ENCODE measurements around the gene MRAS. TPM values are rescaled to one million over a fixed set of nuclear protein-coding genes. Genes with fewer than 3 reads are reported as not detected.
A peak's percentile ranks its signal among the peaks of the same experiment; 100 is the strongest.

Gene MRAS
- total RNA-seq, 1 donor from 2014 or later: 55.4 TPM

- Mint-ChIP-seq H3K36me3 (ENCODE audit: low read depth, unreplicated experiment) (no peaks in the 10 kb centered on the region), H3K9me3 (ENCODE audit: unreplicated experiment) (no peaks in the 10 kb centered on the region), H3K27me3 (ENCODE audit: low read depth, unreplicated experiment) (peaks cover 5% of the 10 kb centered on the region), H3K27ac (ENCODE audit: unreplicated experiment) (no peak overlapping the region), H3K4me1 (ENCODE audit: low read depth, unreplicated experiment) (peaks cover 8% of the 10 kb centered on the region), H3K4me3 (ENCODE audit: unreplicated experiment) (peak overlapping the region; percentile 88)
- H3K4me1 ChIP-seq (ENCODE audit: insufficient read depth, low read length): peaks cover 7% of the 10 kb centered on the region
- peak overlapping the region; percentile 71 for H3K4me3 ChIP-seq (ENCODE audit: insufficient read depth, low read depth, low read length)
- H3K4me2 ChIP-seq (ENCODE audit: low read length): peak overlapping the region; percentile 95
- no peaks in the 10 kb centered on the region for H3K36me3 ChIP-seq (ENCODE audit: insufficient read depth, low read length)
- H2AFZ ChIP-seq (ENCODE audit: low read depth, low read length): peak overlapping the region; percentile 89
- no peak overlapping the region for H3K9ac ChIP-seq (ENCODE audit: low read length)
- H3K27ac ChIP-seq (ENCODE audit: low read depth, low read length): no peak overlapping the region
- no peaks in the 10 kb centered on the region for H4K20me1 ChIP-seq (ENCODE audit: insufficient read depth, low read length)
- peaks cover 5% of the 10 kb centered on the region for H3K27me3 ChIP-seq (ENCODE audit: insufficient read depth, low read length)
- DNase-seq (ENCODE audit: low read depth) (no peak), FAIRE-seq (no peak)
- no peaks in the 10 kb centered on the region for H3K79me2 ChIP-seq (ENCODE audit: insufficient read depth, low read length)
- H3K9me3 ChIP-seq (ENCODE audit: insufficient read depth, low read depth, low read length): no peaks in the 10 kb centered on the region
- TF ChIP-seq EZH2 (IDR thresholded peaks at IDR 0.05; ENCODE audit: insufficient read depth, low read length): no peak
- TF ChIP-seq, protein P1, sequence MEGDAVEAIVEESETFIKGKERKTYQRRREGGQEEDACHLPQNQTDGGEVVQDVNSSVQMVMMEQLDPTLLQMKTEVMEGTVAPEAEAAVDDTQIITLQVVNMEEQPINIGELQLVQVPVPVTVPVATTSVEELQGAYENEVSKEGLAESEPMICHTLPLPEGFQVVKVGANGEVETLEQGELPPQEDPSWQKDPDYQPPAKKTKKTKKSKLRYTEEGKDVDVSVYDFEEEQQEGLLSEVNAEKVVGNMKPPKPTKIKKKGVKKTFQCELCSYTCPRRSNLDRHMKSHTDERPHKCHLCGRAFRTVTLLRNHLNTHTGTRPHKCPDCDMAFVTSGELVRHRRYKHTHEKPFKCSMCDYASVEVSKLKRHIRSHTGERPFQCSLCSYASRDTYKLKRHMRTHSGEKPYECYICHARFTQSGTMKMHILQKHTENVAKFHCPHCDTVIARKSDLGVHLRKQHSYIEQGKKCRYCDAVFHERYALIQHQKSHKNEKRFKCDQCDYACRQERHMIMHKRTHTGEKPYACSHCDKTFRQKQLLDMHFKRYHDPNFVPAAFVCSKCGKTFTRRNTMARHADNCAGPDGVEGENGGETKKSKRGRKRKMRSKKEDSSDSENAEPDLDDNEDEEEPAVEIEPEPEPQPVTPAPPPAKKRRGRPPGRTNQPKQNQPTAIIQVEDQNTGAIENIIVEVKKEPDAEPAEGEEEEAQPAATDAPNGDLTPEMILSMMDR (IDR thresholded peaks at IDR 0.05; ENCODE audit: insufficient read depth, low read depth, low read length): no peak
These were observed 18.4 kb upstream of the MRAS start for GRCh38 chr3:138329984-138330293.

GRCh38 chr3:138331143-138331894, 17.1 kb upstream of the MRAS start:
- DNase-seq (ENCODE audit: low read depth): no peak
- no peak overlapping the region for H3K27ac Mint-ChIP-seq (ENCODE audit: unreplicated experiment)
- H3K4me3 ChIP-seq (ENCODE audit: insufficient read depth, low read depth, low read length): no peak overlapping the region
- H4K20me1 ChIP-seq (ENCODE audit: insufficient read depth, low read length): no peaks in the 10 kb centered on the region
- TF ChIP-seq, protein P1 (IDR thresholded peaks at IDR 0.05; ENCODE audit: insufficient read depth, low read depth, low read length): peak; percentile 19
- no peak for TF ChIP-seq EZH2 (IDR thresholded peaks at IDR 0.05; ENCODE audit: insufficient read depth, low read length)
- H3K9me3 ChIP-seq (ENCODE audit: insufficient read depth, low read depth, low read length): no peaks in the 10 kb centered on the region
- peaks cover 7% of the 10 kb centered on the region for H3K4me1 Mint-ChIP-seq (ENCODE audit: low read depth, unreplicated experiment)
- no peak overlapping the region for H3K4me2 ChIP-seq (ENCODE audit: low read length)
- no peak for FAIRE-seq
- H3K27me3 Mint-ChIP-seq (ENCODE audit: low read depth, unreplicated experiment): peaks cover 9% of the 10 kb centered on the region
- no peaks in the 10 kb centered on the region for H3K36me3 ChIP-seq (ENCODE audit: insufficient read depth, low read length)
- no peak overlapping the region for H3K27ac ChIP-seq (ENCODE audit: low read depth, low read length)
- no peak overlapping the region for H3K9ac ChIP-seq (ENCODE audit: low read length)
- no peak overlapping the region for H2AFZ ChIP-seq (ENCODE audit: low read depth, low read length)
- H3K4me3 Mint-ChIP-seq (ENCODE audit: unreplicated experiment): no peak overlapping the region
- peaks cover 7% of the 10 kb centered on the region for H3K4me1 ChIP-seq (ENCODE audit: insufficient read depth, low read length)
- H3K27me3 ChIP-seq (ENCODE audit: insufficient read depth, low read length): peaks cover 12% of the 10 kb centered on the region
- no peaks in the 10 kb centered on the region for H3K9me3 Mint-ChIP-seq (ENCODE audit: unreplicated experiment)
- H3K36me3 Mint-ChIP-seq (ENCODE audit: low read depth, unreplicated experiment): no peaks in the 10 kb centered on the region
- no peaks in the 10 kb centered on the region for H3K79me2 ChIP-seq (ENCODE audit: insufficient read depth, low read length)

DNA sequence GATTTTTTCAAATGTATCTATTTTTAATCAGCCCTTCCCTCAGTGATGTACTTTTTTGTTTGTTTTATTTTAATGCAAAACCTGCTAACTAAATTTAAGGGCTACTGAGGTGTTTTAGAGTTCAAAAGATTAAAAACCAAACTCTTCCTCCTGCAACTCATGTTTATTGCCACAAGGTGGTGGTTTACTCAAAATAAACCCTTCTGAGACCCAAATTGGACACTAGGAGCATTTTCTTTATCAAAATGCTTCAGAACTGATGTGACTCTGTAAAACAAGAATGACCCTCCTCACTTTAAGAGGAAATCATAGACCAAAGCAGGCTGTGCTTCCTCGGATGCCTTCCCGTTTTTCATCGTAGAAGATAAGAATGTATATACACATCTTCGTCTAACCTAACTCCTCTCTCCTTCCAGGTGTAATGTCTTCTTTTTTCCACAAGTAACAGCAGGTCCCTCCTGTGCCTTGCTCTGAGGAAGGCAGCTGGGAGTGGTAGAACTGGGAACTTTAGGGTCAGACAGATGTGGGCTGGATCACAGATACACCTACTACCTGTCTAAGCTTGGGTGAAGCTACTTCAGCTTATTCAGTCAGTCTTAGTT, 15.8 kb upstream of the MRAS start:
- Histone ChIP-seq H4K20me1 (ENCODE audit: insufficient read depth, low read length) (no peaks in the 10 kb centered on the region), H3K4me2 (ENCODE audit: low read length) (no peak overlapping the region), H3K27ac (ENCODE audit: low read depth, low read length) (no peak overlapping the region), H3K9me3 (ENCODE audit: insufficient read depth, low read depth, low read length) (no peaks in the 10 kb centered on the region), H3K4me1 (ENCODE audit: insufficient read depth, low read length) (peaks cover 7% of the 10 kb centered on the region), H3K27me3 (ENCODE audit: insufficient read depth, low read length) (peaks cover 12% of the 10 kb centered on the region), H3K4me3 (ENCODE audit: insufficient read depth, low read depth, low read length) (no peak overlapping the region), H2AFZ (ENCODE audit: low read depth, low read length) (no peak overlapping the region), H3K9ac (ENCODE audit: low read length) (no peak overlapping the region), H3K36me3 (ENCODE audit: insufficient read depth, low read length) (no peaks in the 10 kb centered on the region), H3K79me2 (ENCODE audit: insufficient read depth, low read length) (no peaks in the 10 kb centered on the region)
- Mint-ChIP-seq H3K9me3 (ENCODE audit: unreplicated experiment) (no peaks in the 10 kb centered on the region), H3K27ac (ENCODE audit: unreplicated experiment) (no peak overlapping the region), H3K4me3 (ENCODE audit: unreplicated experiment) (no peak overlapping the region), H3K4me1 (ENCODE audit: low read depth, unreplicated experiment) (peaks cover 7% of the 10 kb centered on the region), H3K36me3 (ENCODE audit: low read depth, unreplicated experiment) (no peaks in the 10 kb centered on the region), H3K27me3 (ENCODE audit: low read depth, unreplicated experiment) (peaks cover 9% of the 10 kb centered on the region)
- FAIRE-seq (peak; percentile 9), DNase-seq (ENCODE audit: low read depth) (no peak)
- no peak for TF ChIP-seq EZH2 (IDR thresholded peaks at IDR 0.05; ENCODE audit: insufficient read depth, low read length)
- TF ChIP-seq, protein P1 (IDR thresholded peaks at IDR 0.05; ENCODE audit: insufficient read depth, low read depth, low read length): peak; percentile 60
